Measurements from ENCODE around the gene TEKT2. TPM values are rescaled to one million over a fixed set of nuclear protein-coding genes. Genes with fewer than 3 reads are reported as not detected.

Gene TEKT2
- total RNA-seq, 4 donors from 2014 or later, result not detected

- Histone ChIP-seq H3K27ac (no peak overlapping the region), H3K4me3 (peak overlapping the region in 3 of 4 donors; percentile 14 to 47 (median 47))
These were observed 712 bp downstream of the TEKT2 start for GRCh38 chr1:36084497-36085115.

GRCh38 chr1:36085126-36085525 is 1.2 kb downstream of the TEKT2 start:
- no peak for TF ChIP-seq POLR2A (IDR thresholded peaks at IDR 0.05)
- Histone ChIP-seq H3K9me3 (no peaks in the 10 kb centered on the region), H3K4me3 (no peak overlapping the region), H3K4me1 (peaks cover 0 to 25% (median 14%) of the 10 kb centered on the region in 4 donors), H3K27me3 (no peaks in the 10 kb centered on the region), H3K27ac (no peak overlapping the region), H3K36me3 (no peaks in the 10 kb centered on the region)
- DNase-seq, result peak in 1 of 3 donors; percentile 8

More at GRCh38 chr1:36084497-36085115, 712 bp downstream of the TEKT2 start:
- no peaks in the 10 kb centered on the region for H3K36me3 ChIP-seq
- TF ChIP-seq POLR2A (IDR thresholded peaks at IDR 0.05), result no peak
- TF ChIP-seq CTCF (IDR thresholded peaks at IDR 0.05), result no peak
- no peaks in the 10 kb centered on the region for H3K27me3 ChIP-seq
- DNase-seq, result peak in 1 of 3 donors; percentile 9
- peaks cover 0 to 20% (median 12%) of the 10 kb centered on the region in 4 donors for H3K4me1 ChIP-seq
- no peaks in the 10 kb centered on the region for H3K9me3 ChIP-seq

DNA sequence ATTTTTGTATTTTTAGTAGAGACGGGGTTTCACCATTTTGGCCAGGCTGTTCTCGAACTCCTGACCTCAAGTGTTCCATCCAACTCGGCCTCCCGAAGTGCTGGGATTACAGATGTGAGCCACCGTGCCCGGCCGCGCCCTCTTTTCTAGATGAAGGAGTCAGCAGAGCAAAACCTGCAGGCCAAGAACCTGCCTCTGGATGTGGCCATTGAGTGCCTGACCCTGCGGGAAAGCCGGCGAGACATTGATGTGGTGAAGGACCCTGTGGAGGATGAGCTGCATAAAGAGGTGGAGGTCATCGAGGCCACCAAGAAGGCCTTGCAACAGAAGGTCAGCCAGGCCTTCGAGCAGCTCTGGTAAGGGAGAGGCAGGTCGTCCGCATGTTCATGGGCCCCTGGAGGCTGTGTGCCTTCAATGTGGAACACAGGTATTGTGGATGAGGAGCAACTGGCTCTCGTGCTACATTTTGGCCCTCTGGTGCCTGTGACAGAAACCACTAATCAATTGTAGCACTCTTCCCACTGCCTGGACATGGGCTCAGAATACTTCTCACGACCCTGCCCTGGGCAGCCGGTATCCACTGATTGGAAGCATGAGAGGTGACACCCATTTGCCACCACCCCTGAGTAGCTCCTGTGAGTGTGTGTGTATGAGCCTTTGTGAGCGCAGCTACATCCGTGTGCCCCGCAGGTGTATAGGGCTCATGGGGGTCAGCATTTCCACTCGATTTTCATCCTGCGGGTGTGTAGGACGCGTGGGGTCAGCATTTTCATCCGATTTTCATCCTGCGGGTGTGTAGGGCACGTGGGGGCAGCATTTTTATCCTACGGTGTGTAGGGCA is 2.0 kb downstream of the TEKT2 start:
- Histone ChIP-seq H3K4me1 (peaks cover 0 to 33% (median 14%) of the 10 kb centered on the region in 4 donors), H3K27me3 (no peaks in the 10 kb centered on the region), H3K9me3 (no peaks in the 10 kb centered on the region), H3K36me3 (peaks cover 0 to 4% (median 0%) of the 10 kb centered on the region in 3 donors), H3K27ac (no peak overlapping the region), H3K4me3 (no peak overlapping the region)
- peak in 2 of 3 donors; percentile 13 to 43 for DNase-seq
- TF ChIP-seq CTCF (IDR thresholded peaks at IDR 0.05) (no peak), POLR2A (IDR thresholded peaks at IDR 0.05) (no peak)

- no peak for TF ChIP-seq CTCF (IDR thresholded peaks at IDR 0.05)
- TF ChIP-seq POLR2A (IDR thresholded peaks at IDR 0.05), result no peak
- Histone ChIP-seq H3K4me1 (peaks cover 0 to 37% (median 14%) of the 10 kb centered on the region in 4 donors), H3K27me3 (no peaks in the 10 kb centered on the region), H3K9me3 (no peaks in the 10 kb centered on the region), H3K27ac (no peak overlapping the region), H3K36me3 (peaks cover 0 to 12% (median 0%) of the 10 kb centered on the region in 3 donors), H3K4me3 (no peak overlapping the region)
- DNase-seq, result peak in 2 of 3 donors; percentile 12 to 36
These were observed 2.8 kb downstream of the TEKT2 start for GRCh38 chr1:36086529-36087232.

- DNase-seq, result peak in 2 of 3 donors; percentile 15 to 44
- H3K36me3 ChIP-seq, result peaks cover 0 to 20% (median 0%) of the 10 kb centered on the region in 3 donors
- no peaks in the 10 kb centered on the region for H3K9me3 ChIP-seq
- TF ChIP-seq CTCF (IDR thresholded peaks at IDR 0.05), result no peak
- TF ChIP-seq POLR2A (IDR thresholded peaks at IDR 0.05), result no peak
- H3K27me3 ChIP-seq, result no peaks in the 10 kb centered on the region
- no peak overlapping the region for H3K27ac ChIP-seq
- H3K4me1 ChIP-seq, result peaks cover 0 to 37% (median 14%) of the 10 kb centered on the region in 4 donors
- peak overlapping the region in 1 of 4 donors; percentile 84 for H3K4me3 ChIP-seq
These were observed 3.6 kb downstream of the TEKT2 start for GRCh38 chr1:36087233-36088123.

Data from Peyer's patch (tissue), 4 donors.